ENCODE data around the gene SPOCK1. TPM values are rescaled to one million over a fixed set of nuclear protein-coding genes. Genes with fewer than 3 reads are reported as not detected.

SPOCK1 gene
- total and polyA plus RNA-seq, 7 donors, result 4.2 to 52.7 (median 16.0) TPM

DNA sequence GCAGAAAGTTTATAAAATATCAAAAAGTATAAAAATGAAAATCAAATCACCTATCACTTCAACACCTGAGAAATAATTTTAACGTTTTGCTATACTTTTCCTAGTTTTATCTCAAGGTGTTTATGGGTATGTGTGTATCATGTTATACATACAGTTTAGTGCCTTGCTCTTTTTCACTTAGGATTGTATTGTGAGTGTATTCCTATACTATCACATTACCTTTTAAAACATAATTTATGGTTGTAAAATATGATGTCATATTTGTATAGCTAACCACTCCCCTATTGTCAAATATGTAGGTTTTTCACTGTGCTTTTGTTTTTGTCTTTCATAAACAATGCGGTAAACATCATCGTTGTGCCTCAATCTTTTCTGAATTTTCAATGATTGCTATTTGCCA is 479.9 kb downstream of the SPOCK1 start:
- TF ChIP-seq, protein P1, sequence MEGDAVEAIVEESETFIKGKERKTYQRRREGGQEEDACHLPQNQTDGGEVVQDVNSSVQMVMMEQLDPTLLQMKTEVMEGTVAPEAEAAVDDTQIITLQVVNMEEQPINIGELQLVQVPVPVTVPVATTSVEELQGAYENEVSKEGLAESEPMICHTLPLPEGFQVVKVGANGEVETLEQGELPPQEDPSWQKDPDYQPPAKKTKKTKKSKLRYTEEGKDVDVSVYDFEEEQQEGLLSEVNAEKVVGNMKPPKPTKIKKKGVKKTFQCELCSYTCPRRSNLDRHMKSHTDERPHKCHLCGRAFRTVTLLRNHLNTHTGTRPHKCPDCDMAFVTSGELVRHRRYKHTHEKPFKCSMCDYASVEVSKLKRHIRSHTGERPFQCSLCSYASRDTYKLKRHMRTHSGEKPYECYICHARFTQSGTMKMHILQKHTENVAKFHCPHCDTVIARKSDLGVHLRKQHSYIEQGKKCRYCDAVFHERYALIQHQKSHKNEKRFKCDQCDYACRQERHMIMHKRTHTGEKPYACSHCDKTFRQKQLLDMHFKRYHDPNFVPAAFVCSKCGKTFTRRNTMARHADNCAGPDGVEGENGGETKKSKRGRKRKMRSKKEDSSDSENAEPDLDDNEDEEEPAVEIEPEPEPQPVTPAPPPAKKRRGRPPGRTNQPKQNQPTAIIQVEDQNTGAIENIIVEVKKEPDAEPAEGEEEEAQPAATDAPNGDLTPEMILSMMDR (IDR thresholded peaks at IDR 0.05), result no peak
- ATAC-seq (no peak), DNase-seq (no peak)
- intact Hi-C loops (cut with DNase I), result no loop called here
- Histone ChIP-seq H3K27me3 (ENCODE audit: insufficient read depth in 3 of 3, low read length in 2 of 3) (no peaks in the 10 kb centered on the region), H3K9me3 (no peaks in the 10 kb centered on the region), H3K27ac (no peak overlapping the region), H3K36me3 (ENCODE audit: insufficient read depth in 1 of 2, low read depth in 1 of 2) (no peaks in the 10 kb centered on the region), H3K4me3 (no peak overlapping the region), H3K4me1 (no peaks in the 10 kb centered on the region)
- 78 to 91% (median 79%) methylated on average over 3 of the region's 3 CpGs for WGBS, 3 donors

DNA sequence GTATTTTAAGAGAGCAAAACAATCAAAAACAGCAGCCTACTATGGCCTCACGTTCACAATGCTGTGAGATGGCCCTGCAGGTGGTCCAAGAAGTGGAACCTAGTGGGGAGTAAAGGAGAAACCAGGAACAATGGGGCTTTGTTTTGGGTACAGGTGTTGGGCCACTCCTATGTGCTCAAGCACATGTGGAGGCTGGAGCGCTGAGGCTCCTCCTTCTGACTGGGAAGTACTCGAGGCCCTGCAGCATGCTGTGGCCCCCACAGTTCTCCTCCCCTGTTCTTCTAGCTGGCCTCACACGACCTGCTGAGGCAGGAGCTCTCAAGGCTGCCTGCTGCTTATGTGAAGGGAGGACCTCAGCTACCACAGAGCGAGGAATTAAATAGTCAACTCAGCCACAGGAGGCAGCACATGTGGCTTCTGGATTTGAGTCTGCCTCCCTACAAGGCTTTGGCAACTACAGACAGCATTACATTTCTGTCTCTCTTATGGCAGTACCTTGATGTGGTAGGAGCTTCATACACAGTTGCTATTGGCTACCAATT is 482.3 kb downstream of the SPOCK1 start:
- Histone ChIP-seq H3K36me3 (ENCODE audit: insufficient read depth in 1 of 2, low read depth in 1 of 2) (no peaks in the 10 kb centered on the region), H3K4me1 (no peaks in the 10 kb centered on the region), H3K27me3 (ENCODE audit: insufficient read depth in 3 of 3, low read length in 2 of 3) (no peaks in the 10 kb centered on the region), H3K4me3 (no peak overlapping the region), H3K9me3 (no peaks in the 10 kb centered on the region), H3K27ac (no peak overlapping the region)
- ATAC-seq (no peak), DNase-seq (no peak)
- intact Hi-C loops (cut with DNase I), result no loop called here
- 36 to 49% (median 46%) methylated on average over 5 of the region's 5 CpGs for WGBS, 3 donors
- TF ChIP-seq, protein P1 (IDR thresholded peaks at IDR 0.05), result no peak

- Histone ChIP-seq H3K9me3 (no peaks in the 10 kb centered on the region), H3K4me1 (no peaks in the 10 kb centered on the region), H3K27me3 (ENCODE audit: insufficient read depth in 3 of 3, low read length in 2 of 3) (no peaks in the 10 kb centered on the region), H3K27ac (no peak overlapping the region), H3K36me3 (ENCODE audit: insufficient read depth in 1 of 2, low read depth in 1 of 2) (no peaks in the 10 kb centered on the region), H3K4me3 (no peak overlapping the region)
- WGBS, 3 donors, result 50 to 77% (median 60%) methylated on average over 2 of the region's 2 CpGs
- DNase-seq (no peak), ATAC-seq (no peak)
- TF ChIP-seq, protein P1 (IDR thresholded peaks at IDR 0.05), result no peak
- intact Hi-C loops (cut with DNase I), result no loop called here
Observed at GRCh38 chr5:137015540-137016116, 483.5 kb downstream of the SPOCK1 start.

- H3K27ac ChIP-seq, result no peak overlapping the region
- intact Hi-C loops (cut with DNase I), result no loop called here
- no peaks in the 10 kb centered on the region for H3K9me3 ChIP-seq
- no peaks in the 10 kb centered on the region for H3K27me3 ChIP-seq (ENCODE audit: insufficient read depth in 3 of 3, low read length in 2 of 3)
- H3K4me3 ChIP-seq, result no peak overlapping the region
- TF ChIP-seq, protein P1 (IDR thresholded peaks at IDR 0.05), result no peak
- DNase-seq (no peak), ATAC-seq (no peak)
- no peaks in the 10 kb centered on the region for H3K36me3 ChIP-seq (ENCODE audit: insufficient read depth in 1 of 2, low read depth in 1 of 2)
- no peaks in the 10 kb centered on the region for H3K4me1 ChIP-seq
- 49 to 65% (median 59%) methylated on average over 3 of the region's 3 CpGs for WGBS, 3 donors
Observed at GRCh38 chr5:137014731-137015130, 484.4 kb downstream of the SPOCK1 start.

DNA sequence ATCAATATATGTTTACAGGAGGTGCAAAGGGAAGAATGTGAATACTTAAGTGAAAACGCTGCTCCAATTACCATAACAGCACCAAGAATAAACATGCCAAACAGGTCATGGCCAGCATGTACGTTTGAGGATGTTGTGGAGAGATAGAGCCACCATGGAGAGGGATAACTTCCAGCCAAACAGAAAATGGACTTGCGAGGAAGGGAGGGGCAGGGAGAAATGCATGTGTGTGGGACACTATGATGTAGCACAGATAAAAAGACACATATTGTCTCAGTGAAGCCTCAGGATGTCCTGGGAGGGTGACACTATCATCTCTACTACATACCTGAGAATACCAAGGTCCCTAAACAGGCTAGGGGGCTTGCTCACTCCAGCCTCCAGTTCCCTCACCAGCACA is 488.9 kb downstream of the SPOCK1 start:
- no peaks in the 10 kb centered on the region for H3K4me1 ChIP-seq
- DNase-seq (no peak), ATAC-seq (no peak)
- WGBS, 3 donors, result 43 to 58% (median 44%) methylated on average over 3 of the region's 3 CpGs
- H3K36me3 ChIP-seq (ENCODE audit: insufficient read depth in 1 of 2, low read depth in 1 of 2), result no peaks in the 10 kb centered on the region
- no peaks in the 10 kb centered on the region for H3K27me3 ChIP-seq (ENCODE audit: insufficient read depth in 3 of 3, low read length in 2 of 3)
- intact Hi-C loops (cut with DNase I), result no loop called here
- TF ChIP-seq, protein P1 (IDR thresholded peaks at IDR 0.05), result no peak
- H3K9me3 ChIP-seq, result no peaks in the 10 kb centered on the region
- no peak overlapping the region for H3K27ac ChIP-seq
- H3K4me3 ChIP-seq, result no peak overlapping the region
